NCI-H69 (cell line): Measurements from ENCODE around the gene CLK3.
"Not testable (repeated sequence)": the region's sequence is repeated elsewhere in the genome, so short reads cannot be mapped to it uniquely, and the experiment has no call there.

Source experiments
- DNase-seq: peaks from one replicate; lab custom pipeline; 2025; lab: John Stamatoyannopoulos, UW

The CLK3 gene

GRCh38 chr15:74642734-74643664 is 27.4 kb downstream of the CLK3 start:
- peak; percentile 21 for DNase-seq

GRCh38 chr15:74643665-74644204 is 28.1 kb downstream of the CLK3 start:
- no peak for DNase-seq

DNA sequence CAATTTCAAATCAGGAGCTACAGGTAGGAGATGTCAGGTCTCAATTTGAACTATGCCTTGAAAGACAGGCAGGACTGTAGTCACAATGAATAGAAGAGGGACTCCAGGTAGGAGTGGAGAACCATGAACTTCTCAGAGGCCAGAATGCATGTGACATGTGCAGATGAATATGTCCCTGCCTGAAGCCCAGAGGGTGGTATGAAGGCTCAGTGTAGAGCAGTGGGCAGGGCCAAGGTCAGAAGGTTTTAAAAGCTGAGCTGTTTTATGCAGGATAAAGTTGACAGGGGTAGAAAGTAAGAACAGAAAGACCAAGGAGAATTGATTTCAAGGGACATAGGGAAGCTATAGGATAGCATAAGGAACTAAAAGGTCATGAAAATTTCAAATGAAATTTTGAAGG is 30.8 kb downstream of the CLK3 start:
- no peak for DNase-seq

- no peak for DNase-seq
Observed at GRCh38 chr15:74648051-74648842, 32.6 kb downstream of the CLK3 start.

- peak; percentile 94 for DNase-seq
Observed at GRCh38 chr15:74651242-74651741, 35.7 kb downstream of the CLK3 start.

DNA sequence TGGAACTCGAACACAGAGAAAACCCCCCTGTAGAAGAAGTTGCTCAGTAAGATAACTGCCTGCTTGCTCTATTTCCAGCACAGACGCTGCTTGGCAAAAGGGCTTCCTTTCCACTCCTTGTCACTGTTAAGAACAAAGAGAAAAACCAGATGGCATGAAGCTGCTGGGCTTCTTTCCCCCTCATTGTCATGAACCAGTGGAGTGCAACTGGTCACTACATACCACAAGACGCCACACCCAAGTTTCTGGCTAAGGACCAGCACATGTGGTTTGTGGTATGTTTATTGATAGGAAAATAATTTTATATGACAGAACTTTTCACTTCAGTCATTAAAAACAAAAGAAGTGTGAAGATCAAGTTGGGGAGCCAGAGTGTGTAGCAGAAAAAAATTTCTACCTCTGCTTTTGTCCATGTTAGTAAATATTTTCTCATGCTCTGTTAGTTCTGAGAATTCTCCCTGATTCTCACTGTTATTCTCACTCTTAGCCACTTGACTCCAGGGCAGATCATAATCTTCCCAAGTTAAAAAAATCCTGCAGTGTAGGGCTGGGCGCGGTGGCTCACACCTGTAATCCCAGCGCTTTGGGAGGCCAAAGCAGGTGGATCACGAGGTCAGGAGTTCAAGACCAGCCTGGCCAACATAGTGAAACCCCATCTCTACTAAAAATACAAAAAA is 37.9 kb downstream of the CLK3 start:
- peak; percentile 75 for DNase-seq

GRCh38 chr15:74655424-74655823 is 39.8 kb downstream of the CLK3 start:
- DNase-seq: peak; percentile 85

GRCh38 chr15:74656935-74657535 is 41.4 kb downstream of the CLK3 start:
- peak; percentile 78 for DNase-seq

DNA sequence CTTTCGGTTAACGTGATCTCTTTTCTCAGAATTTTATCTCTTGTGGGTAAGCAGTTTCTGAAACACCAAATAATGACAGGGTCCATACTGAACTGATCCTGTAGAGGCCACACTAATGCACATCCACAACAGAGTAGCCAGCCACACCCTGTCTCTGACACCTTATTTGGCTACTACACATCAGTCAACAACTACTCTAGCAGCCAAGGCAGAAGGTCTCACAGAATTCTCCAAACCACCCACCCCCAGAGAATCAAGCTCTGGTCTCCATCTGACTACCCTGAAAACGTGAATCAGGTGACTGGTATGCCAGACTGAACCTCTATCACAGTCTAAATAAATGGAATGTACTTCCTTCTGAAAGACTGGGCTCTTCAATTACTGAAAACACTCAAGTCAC is 42.2 kb downstream of the CLK3 start:
- DNase-seq: peak; percentile 50

- not testable (repeated sequence) for DNase-seq
Observed at GRCh38 chr15:74661280-74661679, 45.6 kb downstream of the CLK3 start.

DNA sequence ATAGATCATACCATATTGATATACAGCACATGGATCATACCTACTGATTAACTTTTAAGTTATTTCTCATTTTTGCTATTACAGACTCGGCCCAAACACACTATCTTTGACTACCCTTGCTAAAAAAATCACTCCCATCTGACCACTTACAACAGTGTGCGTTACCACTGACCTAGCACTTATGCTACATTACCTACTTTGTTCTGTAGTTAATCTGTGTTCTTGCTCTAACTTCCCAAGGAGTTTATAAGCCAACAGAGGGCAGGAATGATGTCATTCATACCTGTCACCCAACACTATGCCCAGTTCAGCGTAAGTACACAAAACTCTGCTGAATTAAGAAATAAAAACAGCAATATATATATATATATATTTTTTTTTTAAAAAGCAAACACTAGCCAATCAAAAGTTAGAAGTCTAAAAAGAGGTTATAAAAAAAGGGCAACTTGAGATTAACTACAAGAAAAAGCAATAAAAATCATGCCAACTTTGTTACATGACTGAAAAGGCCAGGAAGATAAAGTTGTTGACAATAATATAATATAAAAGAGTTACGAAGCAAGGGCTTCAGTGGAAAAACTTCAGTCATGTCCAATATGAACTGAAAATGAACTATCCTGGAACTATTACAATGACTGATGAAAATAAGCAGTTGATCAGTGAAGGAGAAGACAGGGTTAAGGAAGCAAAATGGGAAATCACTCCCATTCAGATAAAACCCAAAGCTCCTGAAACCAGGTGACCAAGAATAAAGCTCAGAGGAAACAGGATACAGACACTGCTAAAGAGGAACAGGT is 46.6 kb downstream of the CLK3 start:
- no peak for DNase-seq

GRCh38 chr15:74663303-74664027 is 47.8 kb downstream of the CLK3 start:
- no peak for DNase-seq

- DNase-seq: peak; percentile 39
Observed at GRCh38 chr15:74664028-74664616, 48.5 kb downstream of the CLK3 start.

- no peak for DNase-seq
Observed at GRCh38 chr15:74664670-74665069, 49.0 kb downstream of the CLK3 start.

DNA sequence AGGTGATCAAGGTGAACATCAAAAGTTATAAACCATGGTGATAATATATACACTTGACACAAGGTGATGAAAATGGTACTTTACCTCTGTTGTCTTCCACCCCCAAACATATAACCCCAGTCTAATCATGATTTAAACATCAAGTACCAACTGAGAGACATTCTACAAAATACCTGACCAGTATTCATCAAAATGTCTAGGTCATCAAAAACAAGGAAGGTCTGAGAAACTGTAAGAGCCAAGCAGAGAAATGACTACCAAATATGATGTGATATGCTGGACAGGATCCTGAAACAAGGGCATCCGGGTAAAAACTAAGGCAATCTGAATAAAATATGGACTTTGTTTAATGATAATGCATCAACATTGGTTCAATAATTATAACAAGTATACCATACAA is 52.3 kb downstream of the CLK3 start:
- no peak for DNase-seq

- no peak for DNase-seq
Observed at GRCh38 chr15:74669627-74670026, 54.0 kb downstream of the CLK3 start.

DNA sequence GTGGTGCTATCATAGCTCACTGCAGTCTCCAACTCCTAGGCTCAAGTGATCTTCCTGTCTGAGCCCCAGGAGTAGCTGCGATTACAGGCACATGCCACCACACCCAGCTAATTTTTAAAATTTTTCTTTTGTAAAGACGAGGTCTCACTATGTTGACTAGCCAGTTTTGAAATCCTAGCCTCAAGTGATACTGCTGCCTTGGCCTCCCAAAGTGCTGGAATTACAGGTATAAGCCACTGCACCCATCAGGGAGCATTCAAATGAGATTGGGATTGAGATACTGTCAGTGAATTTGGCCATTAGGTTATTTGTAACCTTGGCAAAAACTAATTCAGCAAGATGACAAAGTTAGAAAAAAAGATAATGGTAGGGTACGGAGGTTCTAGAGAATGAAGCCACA is 58.5 kb downstream of the CLK3 start:
- no peak for DNase-seq

- DNase-seq: no peak
Observed at GRCh38 chr15:74676801-74677200, 61.2 kb downstream of the CLK3 start.
